K562 (cell line): Measurements from ENCODE around the gene MPRIP. TPM values are rescaled to one million over a fixed set of nuclear protein-coding genes. Genes with fewer than 3 reads are reported as not detected.

Experiments used
- ATAC-seq: fragments of 200-7000 bp; cut with Tn5 transposase; 3 replicates; pipeline ENCODE4 v1.9.1; 2020; ENCODE audit warnings: moderate library complexity
- BruUV-seq: library from RNA; stranded (reverse); fragments of 400-500 nt; replicated peaks from 2 replicates; lab custom pipeline; 2021; lab: Mats Ljungman, UMichigan
- CTCF ChIA-PET: fragments of 300-600 bp; formaldehyde crosslinking; extraction: SDS; loops from one replicate; lab custom pipeline; 2021; ENCODE audit warnings: low intra/inter-chr PET ratio; lab: Yijun Ruan, JAX
- POLR2A ChIA-PET: fragments of 300-600, 350-650 bp; sonication (Branson Sonifier 250); formaldehyde crosslinking; extraction: SDS; loops from one replicate; lab custom pipeline; 2021; ENCODE audit warnings: antibody characterized with exemption, inconsistent platforms; lab: Yijun Ruan, JAX
- DNase-seq, 4 experiments: peaks; one replicate each; pipeline versions ENCODE4 v3.0.0 to v3.0.0-alpha.2; 2011 to 2018; ENCODE audit warnings: low spot score in 3 of 4, mixed read lengths in 3 of 4; ENCODE audit errors: extremely low read depth in 1 of 4
- FAIRE-seq: peaks from 2 replicates; lab custom pipeline; 2011; peaks lifted over from hg19 to GRCh38; lab: Jason Lieb, UNC
- H2AFZ ChIP-seq: 2 replicates; pipeline ENCODE4 v1.6.0; 2011; ENCODE audit warnings: low read depth, low read length, control low read depth, inconsistent platforms
- H3K27ac ChIP-seq: fragments of 200-600 bp; 3 replicates; pipeline ENCODE4 v1.8.0; 2011; ENCODE audit warnings: low read depth, mild to moderate bottlenecking, control low read depth, inconsistent platforms, low read length, moderate library complexity, mixed read lengths; ENCODE audit errors: extremely low read depth
- H3K27me3 ChIP-seq, 2 experiments: fragments of 300-600 bp in 1 of 2; 2 replicates in 1 of 2; 3 replicates in 1 of 2; pipeline versions ENCODE4 v1.6.0 to v1.8.0; 2011; ENCODE audit warnings: inconsistent platforms in 2 of 2, low read length in 2 of 2, mild to moderate bottlenecking in 1 of 2, mixed read lengths in 1 of 2, moderate library complexity in 1 of 2; ENCODE audit not compliant: control insufficient read depth in 2 of 2, insufficient read depth in 2 of 2
- H3K36me3 ChIP-seq: fragments of 300-600 bp; 3 replicates; pipeline ENCODE4 v1.8.0; 2011; ENCODE audit warnings: mild to moderate bottlenecking, low read length, inconsistent platforms; ENCODE audit not compliant: control insufficient read depth, insufficient read depth
- H3K4me1 ChIP-seq, 2 experiments: fragments of 200-600 bp in 1 of 2; replicated peaks in 1 of 2; 2 replicates in 1 of 2; 3 replicates in 1 of 2; pipeline versions ENCODE4 v1.5.1 to v1.8.0; 2011; ENCODE audit warnings: inconsistent platforms in 2 of 2, low read length in 2 of 2, mild to moderate bottlenecking in 1 of 2, mixed read lengths in 1 of 2, moderate library complexity in 1 of 2; ENCODE audit not compliant: control insufficient read depth in 2 of 2, insufficient read depth in 2 of 2
- H3K4me2 ChIP-seq: 2 replicates; pipeline ENCODE4 v1.6.1; 2011; ENCODE audit warnings: low read length, control low read depth, inconsistent platforms, mixed read lengths; ENCODE audit not compliant: insufficient read depth
- H3K4me3 ChIP-seq: fragments of 200-600 bp; sonication (generic), shearing (Covaris generic); 2 replicates; pipeline ENCODE4 v1.5.1; 2016; ENCODE audit warnings: control low read depth, inconsistent platforms
- H3K79me2 ChIP-seq: fragments of 200-600 bp; 3 replicates; pipeline ENCODE4 v1.8.0; 2011; ENCODE audit warnings: low read length, inconsistent platforms; ENCODE audit not compliant: control insufficient read depth, insufficient read depth
- H3K9ac ChIP-seq, 2 experiments: 2 replicates each; pipeline versions ENCODE4 v1.6.0 to v1.6.1; 2011; ENCODE audit warnings: low read depth in 2 of 2, low read length in 2 of 2, control low read depth in 1 of 2, inconsistent platforms in 1 of 2, mild to moderate bottlenecking in 1 of 2, mixed read lengths in 1 of 2; ENCODE audit not compliant: insufficient read depth in 1 of 2
- H3K9me1 ChIP-seq: one replicate; pipeline ENCODE4 v1.6.0; 2011; ENCODE audit warnings: inconsistent platforms, mild to moderate bottlenecking, low read length, moderate library complexity; ENCODE audit not compliant: control insufficient read depth, insufficient read depth
- H3K9me3 ChIP-seq: replicated peaks from 2 replicates; pipeline ENCODE4 v1.5.1; 2011; ENCODE audit warnings: low read depth, low read length, inconsistent platforms; ENCODE audit not compliant: control insufficient read depth, insufficient read depth
- H4K20me1 ChIP-seq: replicated peaks from 2 replicates; pipeline ENCODE4 v1.6.1; 2011; ENCODE audit warnings: low read length, inconsistent platforms, mixed read lengths; ENCODE audit not compliant: control insufficient read depth, insufficient read depth
- ARHGAP35 ChIP-seq: fragments of 450-650 bp; IDR thresholded peaks from 2 replicates; pipeline ENCODE4 v1.6.1; 2018; ENCODE audit not compliant: partially characterized antibody
- CREB3L1 ChIP-seq: fragments of 450-650 bp; IDR thresholded peaks from 2 replicates; pipeline ENCODE4 v1.6.1; 2014; ENCODE audit warnings: low read depth, mild to moderate bottlenecking, moderate library complexity, borderline replicate concordance
- ZSCAN32 ChIP-seq: fragments of 450-650 bp; formaldehyde crosslinking; IDR thresholded peaks from 2 replicates; pipeline ENCODE4 v1.4.0; 2020; ENCODE audit warnings: mild to moderate bottlenecking, moderate library complexity
- WGBS: fragments of 100-300 bp; shearing (Covaris generic); methylation state at CpG from one replicate; pipeline ENCODE4 v1.1.6; 2016; ENCODE audit warnings: low coverage, mixed read lengths; ENCODE audit not compliant: insufficient coverage; ENCODE audit errors: missing lambda C conversion rate; 5-methylcytosine and 5-hydroxymethylcytosine counted together
- in situ Hi-C: fragments of 300-500 bp; cut with MboI; formaldehyde crosslinking; loops from 4 replicates; pipeline ENCODE4 v1.15.0; 2018; ENCODE audit warnings: inconsistent platforms, mixed read lengths
- intact Hi-C: fragments of 100-400 bp; cut with micrococcal nuclease; formaldehyde crosslinking; loops from 2 replicates; pipeline ENCODE4 v1.14.2; 2022
- polyA plus RNA-seq, 8 experiments: library from polyadenylated mRNA; depleted of rRNA in 4 of 8; stranded (reverse) in 5 of 8; unstranded in 3 of 8; fragments of >200 nt; fragmentation: Nextera tagmentation in 2 of 8; fragmentation: Illumina TruSeq in 1 of 8; extraction: Ambion mirVana in 2 of 8; extraction: Trizol in 1 of 8; gene quantifications; 2 replicates each; pipeline versions ENCODE4 v1.2.1 to v1.2.3, GENCODE V29; 2011 to 2014; ENCODE audit warnings: inconsistent platforms in 1 of 8, missing spikeins in 1 of 8
- total RNA-seq, 7 experiments: library from RNA; depleted of rRNA in 6 of 7; stranded (reverse); fragments of >200 nt in 6 of 7; fragmentation: Illumina TruSeq in 2 of 7; extraction: Trizol in 2 of 7; gene quantifications; 2 replicates each; pipeline versions ENCODE4 v1.2.1 to v1.2.3, GENCODE V29; 2011 to 2021; ENCODE audit warnings: low replicate concordance in 1 of 7

MPRIP gene
- total and polyA plus RNA-seq, 9 of the 15 experiments (the other 6 are each of a cell fraction or from before 2014, with no cell fraction given), result 10.0 to 72.6 (median 30.1) TPM

GRCh38 chr17:17140590-17140980 is 98.3 kb downstream of the MPRIP start:
- no TSS peak for BruUV-seq
- 53% methylated on average over 4 of the region's 5 CpGs for WGBS
- POLR2A ChIA-PET, result interaction anchor here (1.0 to 1.4 kb wide), 2 partner anchors 13 to 166 kb away, joined by 3 read pairs; no protein-coding TSS in a partner anchor
- no peak overlapping the region for H3K4me3 ChIP-seq
- no peak overlapping the region for H3K27ac ChIP-seq
- H3K4me2 ChIP-seq, result no peak overlapping the region
- no peaks in the 10 kb centered on the region for H3K79me2 ChIP-seq
- DNase-seq (peak in 2 of 4 experiments; percentile 15), ATAC-seq (no peak), FAIRE-seq (no peak)
- no peaks in the 10 kb centered on the region for H3K9me3 ChIP-seq
- H2AFZ ChIP-seq, result no peak overlapping the region
- TF ChIP-seq ARHGAP35 (no peak), CREB3L1 (no peak), ZSCAN32 (CRISPR knock-in tag) (no peak)
- CTCF ChIA-PET, result no interaction called here
- H3K9me1 ChIP-seq, result no peaks in the 10 kb centered on the region
- peaks cover 20% of the 10 kb centered on the region; the same call in 1 of the 3 replicates for H3K36me3 ChIP-seq
- no peaks in the 10 kb centered on the region for H4K20me1 ChIP-seq
- intact Hi-C loops, result loop anchor here (5.0 to 10.0 kb wide), 2 partner anchors 138 to 174 kb away; no protein-coding TSS in a partner anchor
- H3K27me3 ChIP-seq, result no peaks in the 10 kb centered on the region
- no peak overlapping the region for H3K9ac ChIP-seq
- in situ Hi-C loops, result no loop called here
- H3K4me1 ChIP-seq, result peaks cover 0 to 7% of the 10 kb centered on the region in 2 experiments; a peak in 1 of 5 replicates
